SIG-M5 (cell line): Measurements from ENCODE around the gene SERPINA12.

Source experiments
- DNase-seq: peaks from one replicate; lab custom pipeline; 2025; lab: John Stamatoyannopoulos, UW

Gene SERPINA12

DNA sequence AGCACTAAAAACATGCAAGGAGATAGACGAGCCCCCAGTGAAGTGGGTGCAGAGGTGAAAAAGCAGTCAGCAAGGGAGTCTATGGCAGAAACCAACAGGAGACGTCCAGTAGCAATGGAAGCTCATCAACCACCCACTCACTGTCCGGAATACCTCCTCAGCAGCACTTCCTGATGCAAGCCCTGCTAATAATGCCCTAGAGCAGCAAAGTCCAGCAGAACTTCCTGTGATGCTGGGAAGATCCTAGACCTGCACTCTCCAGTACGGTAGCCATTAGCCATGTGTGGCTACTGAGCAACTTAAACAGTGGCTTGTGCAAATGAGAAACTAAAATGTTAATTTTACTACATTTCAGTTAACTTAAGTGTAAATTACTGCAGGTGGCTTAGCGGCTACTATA lies 44.2 kb downstream of the SERPINA12 start:
- no peak for DNase-seq

DNA sequence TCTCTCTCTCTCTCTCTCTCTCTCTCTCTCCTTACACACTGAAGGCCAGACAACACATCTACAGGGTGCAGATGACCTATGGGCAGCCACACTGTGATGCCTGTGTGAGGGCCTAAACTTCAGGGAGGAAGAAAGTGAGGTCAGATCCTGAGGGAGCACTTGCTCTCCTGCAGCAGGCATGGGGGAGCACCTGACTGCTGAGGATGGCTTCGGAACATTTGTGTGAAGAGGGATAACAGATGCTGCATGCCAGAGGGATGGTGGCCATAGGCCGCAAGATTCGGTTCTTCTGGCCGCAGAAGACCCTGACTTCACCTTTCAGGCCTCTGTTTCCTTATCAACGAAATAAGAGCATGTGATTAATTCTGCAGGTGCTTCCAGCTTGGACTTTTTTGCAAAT lies 45.0 kb downstream of the SERPINA12 start:
- DNase-seq = no peak

- no peak for DNase-seq
Measured at GRCh38 chr14:94462763-94463572, 46.3 kb downstream of the SERPINA12 start.

- no peak for DNase-seq
Measured at GRCh38 chr14:94462219-94462551, 47.1 kb downstream of the SERPINA12 start.

- DNase-seq = no peak
Measured at GRCh38 chr14:94461526-94462218, 47.6 kb downstream of the SERPINA12 start.

DNA sequence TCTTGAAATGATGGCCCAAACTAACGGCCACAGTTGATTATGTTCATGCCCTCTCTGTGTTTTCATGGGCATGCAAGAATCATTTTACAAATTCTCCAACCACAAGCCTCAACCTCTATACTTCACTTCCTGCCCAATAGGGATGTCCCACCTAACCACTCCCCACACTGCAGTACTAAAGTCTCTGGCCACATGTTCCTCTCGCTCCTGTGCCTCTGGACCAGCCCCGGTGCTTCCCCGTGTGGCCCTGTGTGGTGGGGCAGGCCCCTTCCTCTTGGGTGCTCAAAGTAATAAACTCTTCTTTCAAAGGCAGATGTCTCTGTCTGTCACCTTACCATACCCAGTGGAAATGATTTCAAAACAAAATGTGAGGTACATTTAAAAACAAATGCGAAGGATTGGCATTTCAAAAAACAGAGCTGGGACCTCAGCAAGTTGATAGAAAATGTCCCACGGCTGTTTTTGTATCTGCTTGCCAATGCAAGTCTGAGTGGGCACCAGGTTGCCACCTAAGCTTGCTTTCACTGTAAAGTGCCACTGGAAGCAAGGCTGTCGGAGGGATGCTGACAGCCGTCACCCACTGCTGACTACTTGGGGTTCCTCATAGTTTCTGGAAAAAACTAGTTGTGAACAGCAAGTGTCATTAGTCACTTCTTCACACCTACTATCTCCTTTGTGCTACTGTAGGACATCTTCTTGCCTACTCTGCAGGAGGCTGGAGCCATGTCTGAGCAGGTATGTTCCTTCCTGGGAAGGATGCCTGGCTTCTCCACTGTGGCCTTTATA lies 48.4 kb downstream of the SERPINA12 start:
- no peak for DNase-seq

DNA sequence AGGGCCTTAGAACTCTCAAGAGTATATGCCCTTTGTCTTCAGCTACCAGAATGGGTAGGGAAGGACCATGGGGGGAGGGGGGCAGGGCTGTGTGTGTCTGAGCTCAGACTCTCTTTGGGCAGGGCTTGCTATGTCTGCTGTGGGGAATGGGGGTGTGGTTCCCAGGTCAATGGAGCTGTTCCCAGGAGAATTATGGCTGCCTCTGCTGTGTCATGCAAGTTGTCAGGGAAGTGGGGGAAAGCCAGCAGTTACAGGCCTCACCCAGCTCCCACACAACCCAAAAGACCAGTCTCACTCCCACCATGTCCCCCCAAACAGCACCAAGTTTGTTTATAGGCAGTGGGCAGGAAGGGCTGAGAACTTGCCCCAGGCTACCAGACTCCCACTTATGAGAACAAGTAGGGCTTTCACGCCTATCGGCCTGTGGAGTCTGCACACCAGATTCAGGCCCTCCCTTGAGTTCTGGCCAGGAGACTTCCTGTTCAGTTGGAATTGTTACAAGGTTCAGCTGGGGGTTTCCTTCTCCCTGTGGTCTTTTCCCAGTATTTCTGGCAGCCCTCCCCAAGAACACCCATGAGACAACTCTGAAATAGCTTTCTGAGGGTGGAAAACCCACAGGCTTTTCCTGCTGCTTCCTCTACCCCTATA lies 50.6 kb downstream of the SERPINA12 start:
- DNase-seq = no peak

- DNase-seq = no peak
Measured at GRCh38 chr14:94458096-94458495, 51.2 kb downstream of the SERPINA12 start.

GRCh38 chr14:94455928-94456327 lies 53.3 kb downstream of the SERPINA12 start:
- DNase-seq = no peak

DNA sequence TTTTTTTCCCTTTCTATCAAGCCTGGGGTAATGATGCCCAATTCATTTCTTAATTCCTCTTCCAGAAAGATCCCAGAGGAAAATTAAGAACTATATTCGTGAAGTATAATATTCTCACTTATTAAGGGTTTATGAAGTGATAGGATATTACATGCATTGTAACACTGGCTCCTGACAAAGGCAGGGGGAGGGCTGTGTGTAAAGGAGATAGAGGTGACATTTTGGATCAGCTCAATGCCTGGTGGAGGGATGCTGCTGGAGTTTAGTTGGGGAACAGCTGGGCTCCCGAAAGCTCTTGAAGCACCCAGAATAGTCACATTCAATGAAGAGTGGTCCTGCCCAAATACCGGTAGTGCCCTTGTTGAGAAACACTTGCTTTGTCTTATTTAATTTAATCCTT lies 57.4 kb downstream of the SERPINA12 start:
- DNase-seq = no peak

DNA sequence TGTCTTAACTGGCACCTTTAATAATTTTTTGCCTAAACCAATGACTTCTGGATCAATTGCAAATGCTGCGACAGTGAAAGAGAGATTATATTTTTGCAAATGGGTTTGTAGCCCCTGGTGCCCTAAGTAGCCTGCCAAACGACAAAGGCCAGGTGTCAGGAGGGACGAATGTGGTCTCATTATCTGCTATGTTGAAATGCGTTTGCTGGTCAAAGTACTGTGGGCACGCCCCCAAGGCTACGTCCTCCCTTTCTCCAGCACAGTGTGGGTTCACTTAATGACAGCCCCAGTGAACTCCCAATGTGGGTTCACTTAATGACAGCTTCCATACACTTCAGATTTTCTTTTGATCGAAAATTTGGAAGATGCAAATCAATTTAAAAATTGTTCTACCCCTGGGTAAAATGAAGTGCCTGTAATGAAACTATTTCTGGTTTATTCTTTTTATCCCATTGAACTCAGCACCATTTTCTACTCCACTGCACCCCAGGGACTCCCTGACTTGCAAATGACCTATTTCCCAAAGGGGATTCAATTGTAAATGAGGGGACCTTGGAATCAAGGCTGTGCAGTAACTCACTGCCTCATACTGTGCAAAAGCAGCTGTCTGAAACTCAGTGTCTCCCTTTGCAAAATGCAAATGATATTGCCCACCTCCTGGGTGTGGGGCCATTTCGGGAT lies 58.0 kb downstream of the SERPINA12 start:
- DNase-seq = no peak

DNA sequence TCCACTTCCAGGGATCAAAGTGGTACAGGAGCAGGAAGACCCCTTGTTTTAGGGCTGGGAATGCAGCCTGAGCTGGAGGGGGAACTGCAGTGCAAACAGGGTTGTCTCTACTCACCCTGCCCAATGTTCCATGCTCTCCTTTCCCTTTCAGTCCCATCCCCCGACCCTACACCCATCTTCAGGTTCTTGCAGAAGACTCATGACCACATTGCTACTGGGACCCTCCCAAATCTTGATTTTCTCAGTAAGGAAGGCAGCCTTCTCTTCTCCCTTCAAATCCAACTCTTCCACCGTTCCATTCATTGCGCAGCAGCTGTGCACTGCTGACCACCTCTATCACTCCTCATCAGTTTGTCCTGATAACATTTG lies 58.6 kb downstream of the SERPINA12 start:
- no peak for DNase-seq

- DNase-seq = no peak
Measured at GRCh38 chr14:94449930-94450329, 59.3 kb downstream of the SERPINA12 start.

GRCh38 chr14:94448071-94448808 lies 61.0 kb downstream of the SERPINA12 start:
- DNase-seq = no peak

DNA sequence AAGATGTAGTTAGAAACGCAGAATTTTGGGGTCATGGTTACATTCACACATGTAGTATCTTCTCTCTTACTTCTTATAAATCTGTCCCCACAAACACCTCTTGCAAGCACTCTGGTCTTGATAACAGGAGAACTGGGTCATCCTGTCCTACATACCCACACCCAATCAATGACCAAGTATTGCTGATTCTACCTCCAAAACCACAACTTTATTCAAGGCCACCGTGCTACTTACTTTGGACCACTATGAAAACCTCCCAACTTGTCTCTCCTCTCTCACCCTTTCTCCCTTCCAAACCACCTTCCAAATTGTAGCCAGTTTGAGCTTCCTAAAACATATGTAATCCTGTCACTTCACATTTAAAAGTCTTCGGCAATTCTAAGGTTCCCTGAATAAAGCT lies 62.1 kb downstream of the SERPINA12 start:
- no peak for DNase-seq

DNA sequence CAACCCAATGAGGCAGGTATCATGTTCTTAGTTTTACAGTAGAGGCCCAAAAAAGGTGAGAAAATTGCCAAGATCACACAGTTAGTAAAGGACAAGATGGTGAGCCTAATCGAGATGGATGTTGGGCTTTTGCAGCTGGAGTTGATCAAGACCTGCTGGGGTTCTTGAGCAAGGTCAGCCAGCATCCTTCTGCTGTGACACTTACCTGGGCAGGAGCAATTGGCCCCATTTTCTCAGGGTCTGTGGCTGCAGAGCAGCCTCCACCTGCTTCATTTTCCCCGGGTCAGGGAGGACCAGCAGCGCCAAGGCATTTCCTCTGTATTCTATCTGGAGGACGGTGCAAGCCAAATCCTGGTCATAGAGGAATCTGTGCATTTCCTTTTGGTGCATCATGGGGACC lies 63.1 kb downstream of the SERPINA12 start:
- no peak for DNase-seq

DNA sequence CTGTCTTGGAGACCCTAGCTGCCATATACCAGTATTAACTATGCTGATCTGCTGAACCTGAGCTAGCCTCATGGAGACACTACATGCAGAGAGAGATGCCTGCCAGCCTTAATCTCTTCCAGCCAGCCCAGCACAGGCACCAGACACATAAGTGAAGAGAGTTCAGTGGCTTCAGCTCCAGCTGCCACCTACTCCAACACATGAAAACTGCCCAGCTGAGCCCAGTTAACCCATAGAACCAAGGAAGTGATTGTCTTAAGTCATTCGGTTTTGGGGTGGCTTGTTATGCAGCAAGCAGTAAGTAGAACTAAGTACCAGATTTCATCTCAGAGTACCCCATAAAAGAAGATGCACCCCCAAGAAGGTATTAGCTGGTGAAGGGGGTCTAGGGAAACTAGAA lies 64.3 kb downstream of the SERPINA12 start:
- DNase-seq = no peak

GRCh38 chr14:94441531-94442205 lies 67.6 kb downstream of the SERPINA12 start:
- no peak for DNase-seq

- no peak for DNase-seq
Measured at GRCh38 chr14:94441130-94441529, 68.1 kb downstream of the SERPINA12 start.

- no peak for DNase-seq
Measured at GRCh38 chr14:94439453-94440057, 69.7 kb downstream of the SERPINA12 start.
